Inflammatory macrophage treated with lipopolysaccharide for 1 hour (primary cell): Measurements from ENCODE around the gene NPFFR2.
"Not testable (repeated sequence)": the region's sequence is repeated elsewhere in the genome, so short reads cannot be mapped to it uniquely, and the experiment has no call there.

ENCODE experiments used
- DNase-seq, 2 donors: peaks; one replicate each; pipeline ENCODE4 v3.0.0-alpha.2; 2020 to 2022

The NPFFR2 gene

DNA sequence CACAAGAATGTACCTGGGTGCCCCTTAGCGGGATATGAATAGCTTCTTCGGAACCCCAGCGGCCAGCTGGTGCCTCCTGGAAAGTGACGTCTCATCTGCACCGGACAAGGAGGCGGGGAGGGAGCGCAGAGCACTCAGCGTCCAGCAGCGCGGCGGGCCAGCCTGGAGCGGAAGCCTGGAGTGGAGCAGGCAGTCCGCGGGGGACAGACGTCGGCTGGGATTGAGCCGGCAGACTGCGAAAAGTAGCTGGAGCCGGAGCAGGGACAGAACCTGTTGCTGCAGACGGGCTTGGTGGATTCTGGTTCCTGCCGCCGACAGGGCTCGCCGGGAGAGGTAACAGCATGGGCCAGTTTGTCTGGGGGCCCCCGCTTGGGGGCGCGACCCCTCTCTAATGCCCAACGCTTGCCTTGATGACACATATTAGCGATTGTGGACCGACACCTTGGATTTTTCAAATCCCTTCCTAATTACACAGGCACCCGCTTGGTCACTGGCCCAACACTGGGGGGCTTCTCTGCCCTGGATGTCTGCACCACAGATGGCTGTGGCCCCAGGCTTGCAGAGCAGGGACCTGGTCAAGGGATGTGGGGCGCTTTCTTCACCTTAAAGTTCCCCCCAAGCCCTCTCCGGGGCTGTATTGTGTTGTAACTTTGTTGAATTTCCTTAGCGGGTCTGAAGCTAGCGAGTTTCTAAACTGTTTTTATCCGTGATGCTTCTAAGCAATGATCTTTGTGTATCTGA, at the start of gene NPFFR2:
Gene NPFFR2, plus strand, starts transcription at position 133 of the 741 bp plus-strand sequence. CDS start 96,592 bp downstream, outside the sequence.
- DNase-seq, result no peak

DNA sequence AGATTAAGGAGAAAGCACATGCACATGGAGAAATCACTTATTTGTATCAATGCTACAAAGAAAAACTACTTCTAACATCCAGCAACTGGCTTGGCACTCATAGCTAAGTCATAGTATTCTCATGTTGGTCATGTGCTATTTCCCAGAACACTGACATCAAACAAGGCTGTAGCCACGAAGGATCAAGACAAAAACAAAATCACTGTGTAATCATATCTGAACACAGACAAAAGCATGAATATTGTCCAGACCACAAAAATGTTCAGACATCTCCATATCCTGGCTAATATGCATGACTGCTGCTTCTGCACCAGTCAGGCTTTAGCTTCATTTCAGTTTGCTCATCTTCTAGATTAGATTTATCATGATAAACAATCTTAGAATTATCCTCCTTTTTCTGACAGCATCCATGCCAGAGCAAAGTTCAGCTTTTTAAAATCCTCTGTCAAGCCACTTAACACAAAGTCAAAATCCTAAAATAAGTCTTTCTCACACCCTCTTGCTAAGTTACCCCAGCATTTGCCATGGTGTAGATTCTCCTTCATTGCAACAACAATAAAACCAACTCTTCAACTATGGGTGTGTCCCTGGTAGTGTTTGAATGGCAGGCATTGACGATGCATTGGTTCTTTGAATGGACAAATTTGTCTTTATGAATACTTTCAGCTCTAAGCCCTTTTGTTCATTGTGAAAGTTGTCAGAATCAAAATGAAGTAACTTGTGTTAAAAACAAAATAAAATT, 39.1 kb upstream of the NPFFR2 start:
- no peak for DNase-seq

DNA sequence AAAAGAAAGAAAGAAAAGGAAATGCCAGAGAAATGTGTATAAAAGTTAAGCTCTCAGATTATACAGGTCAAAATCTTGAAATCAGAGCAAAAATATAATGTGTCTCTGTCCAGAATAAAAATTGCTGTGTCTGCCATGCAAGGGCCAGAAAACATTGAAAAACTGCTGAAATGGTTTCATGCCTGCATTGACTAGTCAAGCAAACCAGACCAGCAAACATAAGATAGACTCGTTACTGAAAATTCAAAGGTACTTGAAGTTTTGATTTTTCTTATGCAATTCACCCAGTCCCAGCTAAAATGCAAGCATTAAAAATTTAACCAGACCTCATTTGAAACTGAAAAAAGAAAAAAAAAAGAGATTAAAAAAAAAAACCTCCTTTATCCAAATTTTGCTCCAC, 37.2 kb upstream of the NPFFR2 start:
- no peak for DNase-seq

DNA sequence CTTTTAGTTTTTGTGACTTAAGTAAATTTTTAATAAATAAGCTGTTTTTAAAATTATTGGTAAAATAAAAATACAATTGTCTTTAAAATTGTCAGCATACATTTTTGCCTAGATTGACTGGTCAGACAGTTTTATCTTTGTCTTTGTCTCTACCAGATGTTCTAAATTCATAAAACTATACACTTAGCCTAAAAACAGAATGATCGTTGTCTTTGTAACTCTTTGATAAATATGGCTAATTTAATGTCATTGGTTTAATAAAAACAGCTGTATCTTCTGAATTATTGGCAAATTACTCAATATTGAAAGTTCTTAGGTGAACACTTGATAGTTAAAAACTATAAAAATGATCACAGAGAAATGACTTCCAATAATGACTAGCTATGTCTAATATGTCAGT, 36.5 kb upstream of the NPFFR2 start:
- no peak for DNase-seq

DNA sequence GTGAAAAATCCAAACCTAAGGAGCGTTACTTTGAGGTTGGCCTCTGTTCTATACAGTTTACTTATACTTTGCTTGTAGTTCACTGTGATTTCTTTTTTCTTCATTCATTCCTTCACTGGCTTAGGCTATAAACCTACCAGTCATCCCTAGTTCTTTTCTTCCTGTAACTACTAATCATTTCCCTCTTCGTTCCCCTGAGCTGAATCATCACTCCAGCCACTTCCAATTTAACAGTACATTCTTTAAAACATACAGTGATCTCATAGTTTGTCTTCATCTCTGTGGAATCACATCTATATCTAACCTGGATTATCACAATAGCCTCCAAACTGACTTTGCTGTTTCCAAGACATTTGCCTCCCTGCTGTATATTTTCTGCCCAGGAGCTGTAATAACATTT, 25.2 kb upstream of the NPFFR2 start:
- no peak for DNase-seq

DNA sequence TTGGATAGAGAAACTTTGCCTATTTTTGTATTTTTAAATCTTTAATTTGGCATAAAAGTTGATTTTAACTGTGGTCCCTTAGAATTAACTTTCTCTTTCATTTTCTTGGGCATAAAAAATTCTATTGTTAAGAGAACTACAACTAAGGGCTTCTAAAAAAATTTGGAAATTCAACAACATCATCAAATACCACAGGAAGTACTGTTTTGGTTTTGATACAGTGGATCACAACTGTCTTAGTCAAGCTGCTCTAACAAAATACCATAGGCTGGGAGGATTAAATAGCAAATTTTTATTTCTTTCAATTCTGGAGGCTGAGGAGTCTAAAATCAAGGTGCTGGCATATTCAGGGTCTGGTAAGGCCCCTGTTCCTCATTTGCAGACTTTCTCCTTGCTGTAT, 19.9 kb upstream of the NPFFR2 start:
- no peak for DNase-seq

DNA sequence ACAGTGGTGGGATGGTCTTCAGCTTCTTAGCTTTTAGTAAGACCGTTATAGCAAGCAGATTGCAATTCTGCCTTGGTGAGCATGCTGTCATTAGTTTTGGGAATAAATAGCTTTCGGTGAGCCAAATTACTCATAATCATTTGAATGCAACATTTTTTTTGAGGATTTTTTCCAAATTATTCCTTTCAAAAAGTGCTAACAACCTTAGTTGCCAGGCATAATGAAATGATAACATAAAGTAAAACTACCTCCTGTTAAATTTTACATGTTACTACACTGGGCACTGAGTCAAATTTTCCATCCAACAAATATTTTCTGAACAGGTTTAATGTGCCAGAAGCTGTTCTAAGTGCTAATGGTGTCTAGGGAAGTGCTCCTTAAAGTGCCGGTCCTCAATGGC, 15.8 kb upstream of the NPFFR2 start:
- DNase-seq, result no peak

DNA sequence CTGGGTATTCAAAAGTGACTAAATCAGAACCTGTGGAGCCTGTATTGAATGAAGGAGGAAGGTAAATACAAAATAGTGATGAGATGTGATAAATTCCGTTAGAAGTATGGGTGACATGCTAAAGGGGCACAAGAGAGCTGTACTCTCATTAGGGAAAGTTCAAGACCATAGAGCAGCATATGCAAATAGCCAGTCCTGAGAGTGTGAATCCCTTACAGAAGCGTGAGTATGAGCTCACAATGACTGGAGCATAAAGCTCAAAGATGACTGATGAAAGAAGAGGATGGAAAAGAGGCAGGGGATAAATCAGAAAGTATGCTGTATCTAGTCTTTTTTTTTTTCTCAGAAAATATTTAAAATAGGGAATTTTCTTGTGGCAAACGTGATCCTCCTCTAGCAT, 12.1 kb upstream of the NPFFR2 start:
- no peak for DNase-seq

DNA sequence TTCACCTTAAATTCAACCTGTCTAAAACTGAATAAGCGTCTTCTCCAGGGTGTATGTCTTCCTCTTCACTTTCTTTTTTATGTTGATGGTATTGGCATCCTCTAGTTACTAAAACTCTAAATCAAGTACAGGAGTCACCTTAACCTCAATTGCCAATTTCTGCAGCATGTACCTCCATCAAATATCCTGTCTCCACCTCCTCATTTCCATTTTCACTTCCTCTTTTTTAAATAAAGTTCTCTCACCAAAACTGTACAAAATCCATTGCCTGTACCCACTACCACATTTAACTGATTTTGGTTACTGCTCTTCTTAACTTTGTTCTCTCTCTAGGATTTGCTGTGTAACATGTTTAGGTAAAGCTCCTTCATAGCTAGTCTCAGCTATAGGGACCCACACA, 9.2 kb upstream of the NPFFR2 start:
- DNase-seq, result no peak

DNA sequence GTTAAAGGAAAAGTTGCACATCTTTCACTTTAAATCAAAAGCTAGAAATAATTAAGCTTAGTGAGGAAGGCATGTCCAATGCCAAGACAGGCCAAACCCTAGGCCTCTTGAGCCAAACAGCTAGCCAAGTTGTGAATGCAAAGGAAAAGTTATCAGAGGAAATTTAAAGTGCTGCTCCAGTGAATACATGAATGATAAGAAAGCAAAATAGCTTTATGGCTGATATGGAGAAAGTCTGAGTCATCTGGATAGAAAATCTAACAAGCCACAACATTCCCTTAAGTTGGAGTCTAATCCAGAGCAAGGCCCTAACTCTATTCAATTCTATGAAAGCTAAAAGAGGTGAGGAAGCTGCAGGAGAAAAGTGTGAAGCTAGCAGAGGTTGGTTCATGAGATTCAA, 23.8 kb downstream of the NPFFR2 start:
- DNase-seq, result no peak

DNA sequence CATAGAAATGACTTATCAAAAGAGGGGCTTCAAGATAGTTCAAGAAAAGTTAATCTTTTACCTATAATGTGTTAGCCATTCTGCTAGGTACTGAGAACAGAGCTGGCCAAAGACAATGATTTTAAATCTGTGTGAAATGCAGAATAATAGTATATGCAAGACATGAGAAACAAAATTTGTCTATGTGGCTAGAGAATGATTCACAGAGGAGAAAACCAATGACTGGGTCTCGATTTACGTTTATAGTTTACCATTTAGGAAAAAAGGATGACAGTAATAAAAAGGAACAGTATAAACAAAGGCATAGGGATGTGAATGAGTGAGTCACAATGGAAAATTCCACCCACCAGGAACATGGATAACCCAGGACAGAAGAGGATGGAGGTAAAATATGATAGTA, 31.9 kb downstream of the NPFFR2 start:
- no peak for DNase-seq

DNA sequence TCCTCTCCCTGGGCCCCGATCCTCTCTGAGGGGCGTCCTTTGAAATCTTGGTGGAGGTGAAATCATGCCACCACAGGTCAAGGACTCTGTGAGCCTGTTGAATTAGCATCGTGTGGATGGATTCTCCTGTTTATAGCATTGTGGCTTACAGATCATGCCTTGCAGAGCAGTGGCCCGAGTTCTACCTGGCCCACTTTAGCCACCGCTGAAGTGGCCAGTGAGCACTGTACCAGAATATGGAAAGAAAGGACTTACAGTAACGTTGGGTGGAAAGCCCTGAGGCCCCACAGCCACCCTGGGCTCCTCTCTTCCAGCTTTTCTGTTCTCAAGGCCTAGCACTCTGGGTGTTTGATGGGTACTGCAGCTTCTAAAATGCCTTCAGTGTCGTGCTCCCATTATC, 35.3 kb downstream of the NPFFR2 start:
- DNase-seq, result no peak

DNA sequence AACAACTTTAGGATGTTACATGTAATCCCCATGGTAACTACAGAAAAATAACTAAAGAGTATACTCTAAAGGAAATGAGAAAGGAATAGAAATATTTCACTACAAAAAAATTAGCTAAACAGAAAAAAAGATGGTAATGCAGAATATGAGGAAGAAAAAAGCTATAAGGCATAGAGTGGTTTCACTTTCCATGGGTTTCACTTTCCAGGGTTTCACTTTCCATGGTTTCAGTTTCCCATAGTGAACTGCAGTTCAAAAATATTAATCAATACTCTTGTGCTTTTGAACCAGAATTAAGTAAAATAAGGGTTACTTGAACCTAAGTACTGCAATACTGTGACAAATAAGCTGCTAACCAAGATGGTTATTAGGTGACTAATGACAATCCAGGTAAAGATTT, 42.0 kb downstream of the NPFFR2 start:
- no peak for DNase-seq

DNA sequence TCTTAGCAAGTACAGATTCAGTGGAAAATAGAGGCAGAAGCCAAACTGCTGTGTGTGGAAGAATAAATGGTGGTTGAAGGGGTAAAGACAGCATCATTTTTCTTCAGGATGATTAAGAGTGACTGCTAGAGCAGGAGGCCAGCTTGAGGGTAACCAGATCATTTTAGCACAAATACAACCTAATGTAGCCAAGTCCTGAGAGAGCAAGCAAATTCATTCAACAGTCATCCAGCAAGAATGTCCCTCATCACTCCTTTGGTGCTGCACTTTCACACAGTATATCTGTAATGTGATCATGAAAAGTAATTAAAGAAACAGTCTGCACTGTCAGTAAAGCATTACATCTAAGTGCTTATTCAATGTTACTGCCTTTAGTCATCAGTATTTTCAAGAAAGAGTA, 44.8 kb downstream of the NPFFR2 start:
- no peak for DNase-seq

DNA sequence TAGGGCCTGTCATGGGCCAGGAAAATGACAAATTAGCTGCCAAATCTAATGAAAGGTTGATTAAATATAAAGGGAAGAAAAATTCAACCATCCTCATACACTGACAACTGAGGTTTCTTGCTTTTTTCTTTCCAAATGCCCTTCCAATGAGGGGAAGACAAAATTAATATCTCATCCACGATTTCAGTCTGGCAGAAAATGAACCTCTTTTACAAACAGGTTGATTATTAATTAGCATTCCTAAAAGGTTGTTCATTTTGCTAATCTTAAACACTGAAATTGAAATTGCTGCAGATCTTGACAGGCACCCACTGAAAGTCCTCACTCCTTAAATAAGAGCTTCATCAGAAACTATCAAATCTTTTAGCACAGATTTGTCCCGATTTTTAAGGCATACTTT, 45.5 kb downstream of the NPFFR2 start:
- DNase-seq, result no peak

DNA sequence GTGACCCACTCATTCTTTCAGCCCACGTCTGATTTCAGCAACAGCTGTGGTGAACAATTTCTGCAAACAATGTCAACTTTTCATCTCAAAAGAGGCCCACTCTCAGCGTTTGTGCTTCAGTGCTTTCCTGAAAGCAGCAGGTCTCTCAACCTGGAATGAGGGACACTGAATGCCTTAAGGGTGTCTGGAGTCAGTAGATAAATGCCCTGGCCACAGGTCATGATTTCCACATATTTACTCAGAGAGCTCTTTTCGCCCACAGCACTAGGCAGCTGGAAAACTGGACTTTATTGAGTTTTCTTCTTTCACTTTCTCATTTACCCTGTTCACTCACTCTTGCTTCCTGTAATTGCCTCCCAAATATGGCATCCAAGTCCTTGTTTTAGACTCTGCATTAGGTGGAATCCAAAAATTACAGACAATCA, 52.8 kb downstream of the NPFFR2 start:
- no peak for DNase-seq

DNA sequence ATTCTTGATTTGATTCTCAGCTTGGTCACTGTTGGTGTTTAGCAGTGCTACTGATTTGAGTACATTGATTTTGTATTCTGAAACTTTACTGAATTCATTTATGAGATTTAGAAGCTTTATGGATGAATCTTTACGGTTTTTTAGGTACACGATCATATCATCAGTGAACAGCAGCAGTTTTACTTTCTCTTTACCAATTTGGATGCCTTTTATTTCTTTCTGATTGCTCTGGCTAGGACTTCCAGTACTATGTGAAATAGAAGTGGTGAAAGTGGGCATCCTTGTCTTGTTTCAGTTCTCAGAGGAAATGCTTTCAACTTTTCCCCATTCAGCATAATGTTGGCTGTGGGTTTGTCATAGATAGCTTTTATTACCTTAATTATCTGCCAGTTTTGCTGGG, 58.8 kb downstream of the NPFFR2 start:
- DNase-seq, result not testable (repeated sequence)

DNA sequence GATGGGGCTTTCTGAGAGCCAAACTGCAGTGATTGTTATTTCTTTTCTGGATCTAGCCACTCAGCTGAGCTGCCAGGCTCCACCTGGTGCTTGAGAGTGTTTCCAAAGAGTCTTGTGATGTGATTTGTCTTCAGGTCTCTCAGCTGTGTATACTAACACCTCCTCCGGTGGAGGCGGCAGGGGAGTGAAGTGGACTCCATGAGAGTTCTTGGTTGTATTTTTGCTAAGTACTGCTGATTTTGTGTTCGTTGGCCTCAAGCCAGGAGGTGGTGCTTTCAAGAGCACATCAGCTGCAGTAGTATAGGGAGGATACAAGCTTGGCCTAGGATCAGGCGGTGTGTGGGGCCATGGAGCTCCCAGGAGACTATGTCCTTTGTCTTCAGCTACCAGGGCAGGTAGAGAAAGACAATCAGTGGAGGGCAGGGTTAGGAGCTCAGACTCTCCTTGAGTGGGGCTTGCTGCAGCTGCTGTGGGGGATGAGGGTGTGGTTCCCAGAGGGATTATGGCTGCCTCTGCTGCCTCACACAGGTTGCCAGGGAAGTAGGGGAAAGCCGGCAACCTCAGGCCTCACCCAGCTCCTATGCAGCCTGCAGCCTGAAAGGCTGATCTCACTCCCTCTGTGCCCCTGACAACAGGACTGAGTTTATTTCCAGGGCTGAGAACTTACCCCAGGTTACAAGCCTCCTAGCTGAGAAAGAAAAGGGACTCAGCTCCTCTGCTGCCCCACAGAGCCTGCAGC, 62.4 kb downstream of the NPFFR2 start:
- DNase-seq, result no peak

DNA sequence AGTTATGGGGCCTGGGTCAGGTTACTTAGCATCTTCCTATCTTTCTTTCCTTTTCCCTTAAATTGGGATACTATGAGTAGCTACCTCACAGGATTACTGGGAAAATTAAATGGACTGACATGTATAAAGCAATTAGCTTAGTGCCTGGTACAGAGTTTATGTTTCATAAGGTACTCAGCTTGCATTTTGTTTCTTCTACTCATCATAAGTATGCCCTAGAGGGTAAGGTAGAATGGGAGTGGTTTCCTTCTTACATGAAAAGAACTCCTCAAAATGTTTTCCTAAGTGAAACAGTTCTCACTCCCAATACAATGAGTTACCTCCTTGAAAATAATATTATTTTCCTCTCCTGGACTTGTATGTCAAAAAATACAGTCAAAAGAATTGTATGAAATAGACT, 75.7 kb downstream of the NPFFR2 start:
- no peak for DNase-seq

DNA sequence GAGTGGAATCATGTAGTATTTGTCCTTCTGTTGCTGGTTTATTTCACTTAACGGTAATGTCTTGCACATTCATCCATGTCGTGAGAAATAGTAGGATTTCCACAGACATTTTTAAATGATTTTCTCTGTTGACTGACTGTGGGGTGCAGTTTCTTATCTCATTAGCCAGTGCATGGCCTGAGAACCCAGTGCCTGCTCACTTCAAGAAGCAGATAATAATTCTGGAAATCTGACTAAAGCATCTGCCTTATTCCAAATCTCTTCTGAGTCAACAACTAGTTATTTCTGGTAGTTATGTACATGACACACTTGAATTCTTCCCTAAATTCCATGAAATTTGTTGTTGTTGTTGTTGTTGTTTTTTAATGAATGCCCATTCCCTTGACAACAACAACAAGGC, 77.6 kb downstream of the NPFFR2 start:
- DNase-seq, result no peak

DNA sequence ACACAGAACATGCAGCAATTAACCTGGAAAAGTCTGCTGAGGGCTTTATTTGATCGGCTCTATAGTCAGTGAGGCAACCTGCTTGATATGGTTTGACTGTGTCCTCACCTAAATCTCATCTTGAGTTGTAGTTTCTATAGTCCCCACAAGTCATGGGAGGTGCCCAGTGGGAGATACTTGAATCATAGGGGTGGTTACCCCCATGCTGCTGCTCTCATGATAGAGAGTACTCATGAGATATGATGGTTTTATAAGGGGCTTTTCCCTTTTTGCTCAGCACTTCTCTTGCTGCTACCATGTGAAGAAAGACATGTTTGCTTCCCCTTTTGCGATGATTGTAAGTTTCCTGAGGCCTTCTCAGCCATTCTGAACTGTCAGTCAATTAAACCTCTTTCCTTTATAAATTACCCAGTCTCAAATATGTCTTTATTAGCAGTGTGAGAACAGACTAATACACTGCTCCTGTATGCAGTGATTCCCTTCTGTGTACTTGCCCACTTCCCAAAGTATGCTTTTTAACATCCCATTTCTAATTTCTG, 78.2 kb downstream of the NPFFR2 start:
- DNase-seq, result no peak

DNA sequence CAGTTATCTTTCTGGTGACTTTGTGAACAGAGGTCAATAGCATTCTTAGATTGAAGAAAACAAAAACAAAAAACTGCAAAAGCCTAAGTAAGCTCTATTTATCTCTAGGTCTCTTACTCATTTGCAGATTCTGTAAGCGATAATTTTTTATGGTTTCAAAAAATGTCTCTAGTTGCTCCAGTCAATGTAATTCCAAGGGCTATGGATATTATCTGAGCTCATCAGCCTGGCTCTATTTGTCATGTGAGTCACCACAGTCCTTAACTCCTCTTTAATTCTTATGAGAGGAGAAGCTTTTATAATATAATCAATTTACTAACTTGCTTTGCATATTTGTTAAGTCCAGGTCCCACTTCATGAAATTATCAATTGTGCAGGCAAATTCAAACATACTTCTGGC, 79.1 kb downstream of the NPFFR2 start:
- DNase-seq, result no peak

DNA sequence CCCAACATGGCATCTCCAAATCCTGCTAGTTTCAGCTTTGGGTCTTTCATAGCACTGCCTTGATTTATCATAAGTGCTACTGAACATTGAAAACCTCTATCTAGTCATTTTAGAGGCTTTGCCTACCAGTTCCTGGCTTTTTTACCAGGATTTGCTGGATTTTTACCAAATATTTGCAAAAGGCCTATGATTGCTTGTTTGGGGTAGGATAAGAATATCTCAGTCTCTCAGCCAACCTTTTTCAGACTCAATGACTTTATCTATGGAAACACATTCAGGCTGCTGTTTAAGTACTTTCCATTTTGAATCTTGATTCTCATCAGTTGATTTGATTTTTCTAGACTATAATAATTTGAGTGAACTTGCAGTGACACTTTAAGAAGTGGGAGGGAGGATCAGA, 80.1 kb downstream of the NPFFR2 start:
- DNase-seq, result no peak
